GM23338 (cell line): ENCODE measurements around the gene RAB40A. TPM values are rescaled to one million over a fixed set of nuclear protein-coding genes. Genes with fewer than 3 reads are reported as not detected.

Source experiments
- ATAC-seq: fragments of 200-7000 bp; cut with Tn5 transposase; 3 replicates; pipeline ENCODE4 v1.9.1; 2020
- DNase-seq: peaks from one replicate; pipeline ENCODE4 v3.0.0-alpha.2; 2015; ENCODE audit warnings: low spot score
- H2AFZ ChIP-seq: fragments of 200-600 bp; sonication (generic); 2 replicates; pipeline ENCODE4 v1.8.0; 2016; ENCODE audit warnings: antibody characterized with exemption, mild to moderate bottlenecking, moderate library complexity
- H3F3A ChIP-seq: fragments of 200-600 bp; sonication (generic); replicated peaks from 2 replicates; pipeline ENCODE4 v1.8.0; 2017; ENCODE audit warnings: antibody characterized with exemption, mixed run types, low read depth
- H3K27ac ChIP-seq: fragments of 200-600 bp; sonication (generic); 2 replicates; pipeline ENCODE4 v1.6.1; 2016; ENCODE audit warnings: low read depth
- H3K27me3 ChIP-seq: fragments of 200-600 bp; sonication (generic); 2 replicates; pipeline ENCODE4 v1.8.0; 2016; ENCODE audit warnings: mild to moderate bottlenecking, mixed run types, moderate library complexity; ENCODE audit not compliant: insufficient read depth
- H3K36me3 ChIP-seq: fragments of 200-600 bp; sonication (generic); 2 replicates; pipeline ENCODE4 v1.8.0; 2016; ENCODE audit warnings: mild to moderate bottlenecking; ENCODE audit not compliant: insufficient read depth
- H3K4me1 ChIP-seq: fragments of 200-600 bp; sonication (generic); 2 replicates; pipeline ENCODE4 v1.8.0; 2016; ENCODE audit warnings: mild to moderate bottlenecking, moderate library complexity; ENCODE audit not compliant: insufficient read depth
- H3K4me2 ChIP-seq: fragments of 200-600 bp; sonication (generic); 2 replicates; pipeline ENCODE4 v1.7.1; 2017; ENCODE audit warnings: mixed run types
- H3K4me3 ChIP-seq: fragments of 200-600 bp; sonication (generic); 2 replicates; pipeline ENCODE4 v1.6.1; 2016; ENCODE audit warnings: mixed run types
- H3K79me2 ChIP-seq: fragments of 200-600 bp; sonication (generic); replicated peaks from 2 replicates; pipeline ENCODE4 v1.8.0; 2017; ENCODE audit warnings: mild to moderate bottlenecking; ENCODE audit not compliant: insufficient read depth
- H3K9me2 ChIP-seq: fragments of 200-600 bp; sonication (generic); 2 replicates; pipeline ENCODE4 v1.8.0; 2017; ENCODE audit not compliant: insufficient read depth
- H4K20me1 ChIP-seq: fragments of 200-600 bp; sonication (generic); replicated peaks from 2 replicates; pipeline ENCODE4 v1.8.0; 2017; ENCODE audit warnings: mild to moderate bottlenecking; ENCODE audit not compliant: insufficient read depth
- H3K27ac Mint-ChIP-seq: 2 replicates; pipeline ENCODE4 v1.8.0; 2020; ENCODE audit warnings: inconsistent platforms, mild to moderate bottlenecking, moderate library complexity, mixed read lengths
- H3K27me3 Mint-ChIP-seq: 3 replicates; pipeline ENCODE4 v1.8.0; 2022; ENCODE audit warnings: low read depth, mild to moderate bottlenecking, moderate library complexity, mixed read lengths, inconsistent platforms; ENCODE audit not compliant: insufficient read depth, poor library complexity
- H3K36me3 Mint-ChIP-seq: 3 replicates; pipeline ENCODE4 v1.8.0; 2021; ENCODE audit warnings: low read depth, mild to moderate bottlenecking, inconsistent platforms, moderate library complexity, mixed read lengths
- H3K4me1 Mint-ChIP-seq: 3 replicates; pipeline ENCODE4 v1.8.0; 2020; ENCODE audit warnings: mild to moderate bottlenecking, inconsistent platforms, mixed read lengths
- H3K4me3 Mint-ChIP-seq: 3 replicates; pipeline ENCODE4 v1.8.0; 2021; ENCODE audit warnings: moderate library complexity, mild to moderate bottlenecking, inconsistent platforms, mixed read lengths
- H3K9me3 Mint-ChIP-seq: 3 replicates; pipeline ENCODE4 v1.8.0; 2020; ENCODE audit warnings: moderate library complexity, mild to moderate bottlenecking, inconsistent platforms, mixed read lengths
- CREB1 ChIP-seq: fragments of 250-450 bp; sonication (Bioruptor Pico); IDR thresholded peaks from 2 replicates; pipeline ENCODE4 v1.5.0; 2020; ENCODE audit warnings: low read depth, mild to moderate bottlenecking, moderate library complexity
- EZH2 ChIP-seq: fragments of 200-600 bp; sonication (generic); IDR thresholded peaks from one replicate; pipeline ENCODE4 v1.8.0; 2017; ENCODE audit warnings: antibody characterized with exemption, mild to moderate bottlenecking, low read depth; ENCODE audit not compliant: unreplicated experiment
- JUNB ChIP-seq: IDR thresholded peaks from one replicate; pipeline ENCODE4 v1.6.1; 2016; ENCODE audit warnings: antibody characterized with exemption; ENCODE audit not compliant: unreplicated experiment
- NANOG ChIP-seq: IDR thresholded peaks from 2 replicates; pipeline ENCODE4 v1.6.1; 2016; ENCODE audit warnings: antibody characterized with exemption, borderline replicate concordance
- STAT1 ChIP-seq: IDR thresholded peaks from one replicate; pipeline ENCODE4 v1.6.1; 2016; ENCODE audit warnings: antibody characterized with exemption; ENCODE audit not compliant: unreplicated experiment
- ZNF114 ChIP-seq: fragments of 250-450 bp; sonication (Bioruptor Pico); IDR thresholded peaks from 2 replicates; pipeline ENCODE4 v1.5.0; 2020; ENCODE audit warnings: mild to moderate bottlenecking, moderate library complexity
- ZNF331 ChIP-seq: fragments of 250-450 bp; sonication (Bioruptor Pico); IDR thresholded peaks from 2 replicates; pipeline ENCODE4 v1.5.0; 2020; ENCODE audit warnings: low read depth, mild to moderate bottlenecking, moderate library complexity
- polyA plus RNA-seq: library from polyadenylated mRNA; unstranded; fragments of >200 nt; fragmentation: Nextera tagmentation; extraction: Ambion mirVana; gene quantifications from 2 replicates; pipeline ENCODE4 v1.2.1, GENCODE V29; 2016
- total RNA-seq: library from RNA; depleted of rRNA; stranded (reverse); fragments of >200 nt; shearing (Covaris generic); gene quantifications from 2 replicates; pipeline ENCODE4 v1.2.3, GENCODE V29; 2014
- TF ChIP-seq, protein P1 (sequence below): IDR thresholded peaks from one replicate; pipeline ENCODE4 v1.6.1; 2018; ENCODE audit warnings: antibody characterized with exemption; ENCODE audit not compliant: unreplicated experiment
- TF ChIP-seq, protein P2 (sequence below): IDR thresholded peaks from 2 replicates; pipeline ENCODE4 v1.6.1; 2016; ENCODE audit warnings: antibody characterized with exemption
- TF ChIP-seq, protein P3 (sequence below), 2 experiments: fragments of 200-600 bp in 1 of 2; sonication (generic) in 1 of 2; conservative IDR thresholded peaks; 2 replicates each; pipeline versions ENCODE4 v1.5.1 to v1.6.1; 2016 to 2017; ENCODE audit warnings: antibody characterized with exemption in 2 of 2, low read depth in 2 of 2, mild to moderate bottlenecking in 2 of 2, moderate library complexity in 1 of 2

RAB40A gene
- total and polyA plus RNA-seq, 2 experiments from 2014 or later: 2.0 TPM; not detected in 1

DNA sequence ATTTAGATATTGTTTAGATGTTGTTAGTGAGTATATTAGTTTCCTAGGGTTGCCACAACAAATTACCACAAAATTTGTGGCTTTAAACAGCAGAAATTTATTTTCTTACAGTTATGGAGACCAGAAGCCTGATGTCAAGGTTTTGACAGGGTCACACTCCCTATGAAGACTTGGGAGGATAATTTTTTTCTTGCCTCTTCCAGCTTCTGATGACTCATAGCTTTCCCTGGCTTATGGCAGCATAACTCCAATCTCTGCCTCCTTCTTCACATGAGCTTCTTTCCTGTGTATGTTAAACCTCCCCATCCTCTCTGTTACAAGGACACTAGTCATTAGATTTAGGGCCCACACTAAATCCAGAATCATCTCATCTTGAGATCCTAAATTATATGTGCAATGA, 20.9 kb upstream of the RAB40A start (continued):
- TF ChIP-seq, protein P1, sequence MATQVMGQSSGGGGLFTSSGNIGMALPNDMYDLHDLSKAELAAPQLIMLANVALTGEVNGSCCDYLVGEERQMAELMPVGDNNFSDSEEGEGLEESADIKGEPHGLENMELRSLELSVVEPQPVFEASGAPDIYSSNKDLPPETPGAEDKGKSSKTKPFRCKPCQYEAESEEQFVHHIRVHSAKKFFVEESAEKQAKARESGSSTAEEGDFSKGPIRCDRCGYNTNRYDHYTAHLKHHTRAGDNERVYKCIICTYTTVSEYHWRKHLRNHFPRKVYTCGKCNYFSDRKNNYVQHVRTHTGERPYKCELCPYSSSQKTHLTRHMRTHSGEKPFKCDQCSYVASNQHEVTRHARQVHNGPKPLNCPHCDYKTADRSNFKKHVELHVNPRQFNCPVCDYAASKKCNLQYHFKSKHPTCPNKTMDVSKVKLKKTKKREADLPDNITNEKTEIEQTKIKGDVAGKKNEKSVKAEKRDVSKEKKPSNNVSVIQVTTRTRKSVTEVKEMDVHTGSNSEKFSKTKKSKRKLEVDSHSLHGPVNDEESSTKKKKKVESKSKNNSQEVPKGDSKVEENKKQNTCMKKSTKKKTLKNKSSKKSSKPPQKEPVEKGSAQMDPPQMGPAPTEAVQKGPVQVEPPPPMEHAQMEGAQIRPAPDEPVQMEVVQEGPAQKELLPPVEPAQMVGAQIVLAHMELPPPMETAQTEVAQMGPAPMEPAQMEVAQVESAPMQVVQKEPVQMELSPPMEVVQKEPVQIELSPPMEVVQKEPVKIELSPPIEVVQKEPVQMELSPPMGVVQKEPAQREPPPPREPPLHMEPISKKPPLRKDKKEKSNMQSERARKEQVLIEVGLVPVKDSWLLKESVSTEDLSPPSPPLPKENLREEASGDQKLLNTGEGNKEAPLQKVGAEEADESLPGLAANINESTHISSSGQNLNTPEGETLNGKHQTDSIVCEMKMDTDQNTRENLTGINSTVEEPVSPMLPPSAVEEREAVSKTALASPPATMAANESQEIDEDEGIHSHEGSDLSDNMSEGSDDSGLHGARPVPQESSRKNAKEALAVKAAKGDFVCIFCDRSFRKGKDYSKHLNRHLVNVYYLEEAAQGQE: no peak
- no peak for TF ChIP-seq ZNF114 (CRISPR knock-in tag)
- no peak for TF ChIP-seq CREB1 (CRISPR knock-in tag)
- no peak for TF ChIP-seq ZNF331 (CRISPR knock-in tag)
- TF ChIP-seq NANOG: no peak
- TF ChIP-seq STAT1: no peak
- TF ChIP-seq, protein P2, sequence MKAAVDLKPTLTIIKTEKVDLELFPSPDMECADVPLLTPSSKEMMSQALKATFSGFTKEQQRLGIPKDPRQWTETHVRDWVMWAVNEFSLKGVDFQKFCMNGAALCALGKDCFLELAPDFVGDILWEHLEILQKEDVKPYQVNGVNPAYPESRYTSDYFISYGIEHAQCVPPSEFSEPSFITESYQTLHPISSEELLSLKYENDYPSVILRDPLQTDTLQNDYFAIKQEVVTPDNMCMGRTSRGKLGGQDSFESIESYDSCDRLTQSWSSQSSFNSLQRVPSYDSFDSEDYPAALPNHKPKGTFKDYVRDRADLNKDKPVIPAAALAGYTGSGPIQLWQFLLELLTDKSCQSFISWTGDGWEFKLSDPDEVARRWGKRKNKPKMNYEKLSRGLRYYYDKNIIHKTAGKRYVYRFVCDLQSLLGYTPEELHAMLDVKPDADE: no peak
- TF ChIP-seq EZH2: no peak

DNA sequence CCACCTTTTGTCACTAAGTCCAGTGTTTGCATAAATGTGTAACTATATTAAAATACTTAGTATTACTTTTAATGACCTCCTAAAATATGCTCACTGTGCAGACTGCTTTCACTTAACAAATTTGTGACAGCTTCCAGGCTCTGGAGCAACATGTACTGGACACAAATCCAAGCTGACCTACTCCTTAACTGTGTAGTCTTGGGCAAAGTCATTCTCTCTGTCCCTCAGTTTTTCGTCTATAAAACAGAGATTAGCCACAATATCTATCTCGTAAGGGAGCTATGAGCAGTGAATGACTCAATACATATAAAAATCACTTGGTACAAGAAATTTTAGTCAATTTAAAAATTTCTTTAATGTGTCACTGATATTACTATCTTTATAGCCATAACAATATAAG, 20.4 kb upstream of the RAB40A start:
- DNase-seq (no peak), ATAC-seq (no peak)
- H3K9me2 ChIP-seq: no peaks in the 10 kb centered on the region
- no peak overlapping the region for H2AFZ ChIP-seq
- Mint-ChIP-seq H3K9me3 (no peaks in the 10 kb centered on the region), H3K4me3 (no peak overlapping the region), H3K27ac (no peak overlapping the region), H3K27me3 (no peaks in the 10 kb centered on the region), H3K36me3 (no peaks in the 10 kb centered on the region), H3K4me1 (peaks cover 5% of the 10 kb centered on the region; the same call in 2 of the 3 replicates)
- no peaks in the 10 kb centered on the region for H4K20me1 ChIP-seq
- H3K4me3 ChIP-seq: no peak overlapping the region
- no peaks in the 10 kb centered on the region for H3F3A ChIP-seq
- no peak for TF ChIP-seq ZNF331 (CRISPR knock-in tag)
- TF ChIP-seq, protein P2: no peak
- TF ChIP-seq, protein P3, sequence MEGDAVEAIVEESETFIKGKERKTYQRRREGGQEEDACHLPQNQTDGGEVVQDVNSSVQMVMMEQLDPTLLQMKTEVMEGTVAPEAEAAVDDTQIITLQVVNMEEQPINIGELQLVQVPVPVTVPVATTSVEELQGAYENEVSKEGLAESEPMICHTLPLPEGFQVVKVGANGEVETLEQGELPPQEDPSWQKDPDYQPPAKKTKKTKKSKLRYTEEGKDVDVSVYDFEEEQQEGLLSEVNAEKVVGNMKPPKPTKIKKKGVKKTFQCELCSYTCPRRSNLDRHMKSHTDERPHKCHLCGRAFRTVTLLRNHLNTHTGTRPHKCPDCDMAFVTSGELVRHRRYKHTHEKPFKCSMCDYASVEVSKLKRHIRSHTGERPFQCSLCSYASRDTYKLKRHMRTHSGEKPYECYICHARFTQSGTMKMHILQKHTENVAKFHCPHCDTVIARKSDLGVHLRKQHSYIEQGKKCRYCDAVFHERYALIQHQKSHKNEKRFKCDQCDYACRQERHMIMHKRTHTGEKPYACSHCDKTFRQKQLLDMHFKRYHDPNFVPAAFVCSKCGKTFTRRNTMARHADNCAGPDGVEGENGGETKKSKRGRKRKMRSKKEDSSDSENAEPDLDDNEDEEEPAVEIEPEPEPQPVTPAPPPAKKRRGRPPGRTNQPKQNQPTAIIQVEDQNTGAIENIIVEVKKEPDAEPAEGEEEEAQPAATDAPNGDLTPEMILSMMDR (conservative IDR thresholded peaks at IDR 0.05; ENCODE audit: low read depth in 2 of 2): no peak
- TF ChIP-seq JUNB: no peak
- H3K4me1 ChIP-seq: no peaks in the 10 kb centered on the region
- no peaks in the 10 kb centered on the region for H3K36me3 ChIP-seq
- no peaks in the 10 kb centered on the region for H3K27me3 ChIP-seq
- H3K27ac ChIP-seq: no peak overlapping the region
- no peaks in the 10 kb centered on the region for H3K79me2 ChIP-seq
- H3K4me2 ChIP-seq: no peak overlapping the region
